Measurements from ENCODE around the gene NEK10.

GRCh38 chr3:27081566-27081965 is 287.6 kb downstream of the NEK10 start:
- TF ChIP-seq CTCF (IDR thresholded peaks at IDR 0.05), result no peak
- no peak for TF ChIP-seq POLR2AphosphoS5 (IDR thresholded peaks at IDR 0.05; ENCODE audit: insufficient read depth in 1 of 2, low read depth in 1 of 2)
- TF ChIP-seq POLR2A (IDR thresholded peaks at IDR 0.05), result no peak
